GM10266 (cell line): ENCODE data around the gene TBCE.

Experiments
- DNase-seq: peaks from one replicate; pipeline ENCODE4 v3.0.0; 2012; ENCODE audit errors: extremely low spot score
- TF ChIP-seq, protein P1 (sequence below): IDR thresholded peaks from 2 replicates; pipeline ENCODE4 v1.5.1; 2012; ENCODE audit warnings: mild to moderate bottlenecking, low read depth; ENCODE audit not compliant: control insufficient read depth, insufficient read depth; ENCODE audit errors: missing control alignments

TBCE gene

DNA sequence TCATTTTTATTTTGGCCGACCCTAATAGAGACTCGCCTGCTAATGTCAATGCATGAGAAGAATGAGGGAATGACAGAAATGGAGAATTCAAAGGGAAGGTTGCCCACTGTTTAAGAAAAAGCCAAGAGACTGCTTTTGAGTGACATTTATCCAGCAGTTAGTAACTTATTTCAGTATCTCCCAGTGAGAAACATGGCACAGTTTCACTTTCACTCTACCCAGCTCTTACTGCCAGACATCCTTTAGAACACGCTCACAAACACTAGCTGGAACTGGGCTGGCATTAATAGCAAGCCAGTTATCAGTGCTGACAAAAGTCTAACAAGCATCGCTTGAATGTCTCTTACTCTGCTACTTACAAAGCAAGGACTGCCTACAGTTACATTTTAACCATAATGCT lies 30.3 kb upstream of the TBCE start:
- TF ChIP-seq, protein P1, sequence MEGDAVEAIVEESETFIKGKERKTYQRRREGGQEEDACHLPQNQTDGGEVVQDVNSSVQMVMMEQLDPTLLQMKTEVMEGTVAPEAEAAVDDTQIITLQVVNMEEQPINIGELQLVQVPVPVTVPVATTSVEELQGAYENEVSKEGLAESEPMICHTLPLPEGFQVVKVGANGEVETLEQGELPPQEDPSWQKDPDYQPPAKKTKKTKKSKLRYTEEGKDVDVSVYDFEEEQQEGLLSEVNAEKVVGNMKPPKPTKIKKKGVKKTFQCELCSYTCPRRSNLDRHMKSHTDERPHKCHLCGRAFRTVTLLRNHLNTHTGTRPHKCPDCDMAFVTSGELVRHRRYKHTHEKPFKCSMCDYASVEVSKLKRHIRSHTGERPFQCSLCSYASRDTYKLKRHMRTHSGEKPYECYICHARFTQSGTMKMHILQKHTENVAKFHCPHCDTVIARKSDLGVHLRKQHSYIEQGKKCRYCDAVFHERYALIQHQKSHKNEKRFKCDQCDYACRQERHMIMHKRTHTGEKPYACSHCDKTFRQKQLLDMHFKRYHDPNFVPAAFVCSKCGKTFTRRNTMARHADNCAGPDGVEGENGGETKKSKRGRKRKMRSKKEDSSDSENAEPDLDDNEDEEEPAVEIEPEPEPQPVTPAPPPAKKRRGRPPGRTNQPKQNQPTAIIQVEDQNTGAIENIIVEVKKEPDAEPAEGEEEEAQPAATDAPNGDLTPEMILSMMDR = no peak
- no peak for DNase-seq

DNA sequence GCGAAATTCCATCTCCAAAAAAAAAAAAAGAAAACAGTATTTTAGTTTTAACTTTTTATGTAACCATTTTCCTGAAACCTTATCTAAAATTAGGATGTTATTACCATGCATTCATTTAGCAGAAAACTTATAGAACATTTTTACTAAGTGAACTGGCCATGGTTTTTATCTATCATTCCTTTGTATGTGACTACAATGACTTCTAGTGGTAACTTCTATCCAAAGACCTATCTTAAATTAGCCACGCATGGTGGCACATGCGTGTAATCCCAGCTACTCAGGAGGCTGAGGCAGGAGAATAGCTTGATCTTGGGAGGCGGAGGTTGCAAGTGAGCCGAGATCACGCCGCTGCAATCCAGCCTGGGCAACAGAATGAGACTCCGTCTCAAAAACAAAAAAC lies 27.5 kb upstream of the TBCE start:
- no peak for DNase-seq
- TF ChIP-seq, protein P1 = no peak

DNA sequence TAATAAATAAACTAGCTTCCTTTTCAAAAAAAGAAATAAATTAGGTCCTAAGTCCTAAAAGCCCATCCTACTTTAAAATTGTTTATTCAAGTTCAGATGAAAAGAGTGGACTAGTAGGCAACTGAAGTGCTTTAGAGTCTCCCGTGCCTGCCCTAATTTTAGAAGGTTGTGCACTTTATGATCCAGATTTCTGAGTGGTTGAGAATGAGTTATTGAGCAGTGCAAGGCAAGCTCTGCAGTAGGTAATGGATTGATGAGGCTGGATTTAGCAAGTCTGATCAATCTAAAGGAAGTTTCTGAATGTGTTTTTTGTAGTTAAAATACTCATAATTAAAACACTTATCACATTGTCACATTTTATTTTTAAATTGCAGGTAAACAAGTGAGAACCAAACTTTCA lies 25.9 kb upstream of the TBCE start:
- TF ChIP-seq, protein P1 = no peak

DNA sequence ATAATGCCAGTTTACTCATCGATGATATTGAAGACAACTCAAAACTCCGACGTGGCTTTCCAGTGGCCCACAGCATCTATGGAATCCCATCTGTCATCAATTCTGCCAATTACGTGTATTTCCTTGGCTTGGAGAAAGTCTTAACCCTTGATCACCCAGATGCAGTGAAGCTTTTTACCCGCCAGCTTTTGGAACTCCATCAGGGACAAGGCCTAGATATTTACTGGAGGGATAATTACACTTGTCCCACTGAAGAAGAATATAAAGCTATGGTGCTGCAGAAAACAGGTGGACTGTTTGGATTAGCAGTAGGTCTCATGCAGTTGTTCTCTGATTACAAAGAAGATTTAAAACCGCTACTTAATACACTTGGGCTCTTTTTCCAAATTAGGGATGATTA lies 25.2 kb upstream of the TBCE start:
- TF ChIP-seq, protein P1 = no peak
- no peak for DNase-seq

More for the DNA sequence above, 25.9 kb upstream of the TBCE start:
- no peak for DNase-seq

DNA sequence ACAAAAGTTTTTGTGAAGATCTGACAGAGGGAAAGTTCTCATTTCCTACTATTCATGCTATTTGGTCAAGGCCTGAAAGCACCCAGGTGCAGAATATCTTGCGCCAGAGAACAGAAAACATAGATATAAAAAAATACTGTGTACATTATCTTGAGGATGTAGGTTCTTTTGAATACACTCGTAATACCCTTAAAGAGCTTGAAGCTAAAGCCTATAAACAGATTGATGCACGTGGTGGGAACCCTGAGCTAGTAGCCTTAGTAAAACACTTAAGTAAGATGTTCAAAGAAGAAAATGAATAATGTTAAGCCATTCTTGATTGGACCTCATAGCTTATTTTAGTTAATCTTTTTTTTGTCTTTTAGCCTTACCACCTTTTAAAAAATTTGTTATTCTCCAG lies 24.8 kb upstream of the TBCE start:
- DNase-seq = no peak
- TF ChIP-seq, protein P1 = no peak

DNA sequence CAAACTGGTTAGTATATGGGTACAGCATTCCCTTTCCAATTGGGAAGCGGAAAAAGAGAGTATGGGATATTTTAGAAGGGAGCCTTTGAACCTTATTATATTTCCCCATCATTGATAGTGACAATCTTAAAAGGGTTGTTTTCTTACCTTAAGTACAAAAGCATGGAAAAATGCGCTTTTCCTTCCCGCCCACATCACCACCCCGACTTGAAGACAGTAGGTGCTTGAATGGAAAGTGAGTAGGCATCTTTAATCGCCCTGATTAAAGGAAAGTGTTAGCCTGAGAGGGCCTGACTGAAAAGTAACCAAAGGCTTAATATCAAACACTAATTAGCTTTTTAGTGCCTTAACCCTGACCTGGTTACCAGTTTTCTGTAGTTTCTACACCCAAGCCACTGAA lies 23.5 kb upstream of the TBCE start:
- TF ChIP-seq, protein P1 = no peak
- DNase-seq = no peak

DNA sequence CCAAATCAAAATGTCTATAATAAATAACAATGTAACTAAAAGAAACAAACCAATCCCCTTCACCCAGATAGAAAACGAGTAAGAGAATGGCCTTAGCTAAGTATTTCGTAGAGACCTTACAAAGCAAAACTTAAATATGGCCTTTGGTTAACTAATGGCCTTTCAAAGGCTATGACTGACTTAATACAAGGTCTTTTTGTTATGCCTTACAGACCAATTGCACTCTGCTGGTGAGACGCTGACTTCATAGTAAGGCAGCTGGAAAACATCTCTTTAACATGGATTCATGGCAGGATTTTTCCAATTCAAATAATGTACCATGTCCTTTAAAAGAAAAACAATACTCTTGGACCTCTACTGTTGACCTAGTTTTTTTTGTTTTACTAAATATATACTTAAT lies 15.8 kb upstream of the TBCE start:
- no peak for DNase-seq
- TF ChIP-seq, protein P1 = no peak

DNA sequence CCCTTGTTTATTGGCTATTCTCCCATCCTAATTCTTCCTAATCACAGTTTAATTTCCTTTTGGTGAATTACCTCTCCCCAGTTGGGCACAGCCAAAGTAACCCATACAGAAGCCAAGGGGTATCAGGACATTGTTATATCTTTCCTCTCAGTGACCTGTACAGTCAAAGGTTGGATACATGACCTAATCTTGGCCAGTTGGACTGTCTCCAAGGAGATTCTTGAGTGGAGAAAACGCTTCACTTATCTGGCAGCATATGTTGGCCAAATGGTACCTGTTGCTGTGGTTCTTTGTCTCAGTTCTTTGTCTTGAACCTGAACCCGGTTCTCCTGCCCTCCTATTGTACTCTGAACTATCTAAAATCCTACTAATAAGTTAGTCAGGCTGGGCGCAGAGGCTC lies 15.3 kb upstream of the TBCE start:
- no peak for DNase-seq
- TF ChIP-seq, protein P1 = no peak
